Lower leg skin (tissue), 3 donors: ENCODE measurements around the gene NCL.

Source experiments
- POLR2A ChIP-seq, 2 donors: fragments of 450-650 bp; IDR thresholded peaks; one replicate each; pipeline ENCODE4 v1.6.1; 2016 to 2017; ENCODE audit warnings: antibody characterized with exemption in 2 of 2, mild to moderate bottlenecking in 1 of 2, moderate library complexity in 1 of 2
- TF ChIP-seq, protein P1 (sequence below), 3 donors: fragments of 450-650 bp; IDR thresholded peaks; one replicate each; pipeline ENCODE4 v1.5.1; 2016; ENCODE audit warnings: antibody characterized with exemption in 3 of 3, mild to moderate bottlenecking in 3 of 3, moderate library complexity in 2 of 3

- TF ChIP-seq POLR2A (IDR thresholded peaks at IDR 0.05): no peak
- TF ChIP-seq, protein P1, sequence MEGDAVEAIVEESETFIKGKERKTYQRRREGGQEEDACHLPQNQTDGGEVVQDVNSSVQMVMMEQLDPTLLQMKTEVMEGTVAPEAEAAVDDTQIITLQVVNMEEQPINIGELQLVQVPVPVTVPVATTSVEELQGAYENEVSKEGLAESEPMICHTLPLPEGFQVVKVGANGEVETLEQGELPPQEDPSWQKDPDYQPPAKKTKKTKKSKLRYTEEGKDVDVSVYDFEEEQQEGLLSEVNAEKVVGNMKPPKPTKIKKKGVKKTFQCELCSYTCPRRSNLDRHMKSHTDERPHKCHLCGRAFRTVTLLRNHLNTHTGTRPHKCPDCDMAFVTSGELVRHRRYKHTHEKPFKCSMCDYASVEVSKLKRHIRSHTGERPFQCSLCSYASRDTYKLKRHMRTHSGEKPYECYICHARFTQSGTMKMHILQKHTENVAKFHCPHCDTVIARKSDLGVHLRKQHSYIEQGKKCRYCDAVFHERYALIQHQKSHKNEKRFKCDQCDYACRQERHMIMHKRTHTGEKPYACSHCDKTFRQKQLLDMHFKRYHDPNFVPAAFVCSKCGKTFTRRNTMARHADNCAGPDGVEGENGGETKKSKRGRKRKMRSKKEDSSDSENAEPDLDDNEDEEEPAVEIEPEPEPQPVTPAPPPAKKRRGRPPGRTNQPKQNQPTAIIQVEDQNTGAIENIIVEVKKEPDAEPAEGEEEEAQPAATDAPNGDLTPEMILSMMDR (IDR thresholded peaks at IDR 0.05): no peak
Measured at GRCh38 chr2:231423176-231423575, 41.1 kb downstream of the NCL start.
